ENCODE measurements around the gene BAG1.

The BAG1 gene

GRCh38 chr9:33273972-33274328 lies 9.4 kb upstream of the BAG1 start:
- no peak for DNase-seq (ENCODE audit: low read depth)

GRCh38 chr9:33273266-33273971 lies 8.9 kb upstream of the BAG1 start:
- DNase-seq (ENCODE audit: low read depth): no peak

GRCh38 chr9:33272061-33272460 lies 7.6 kb upstream of the BAG1 start:
- no peak for DNase-seq (ENCODE audit: low read depth)

- DNase-seq (ENCODE audit: low read depth): no peak
These were observed 5.6 kb upstream of the BAG1 start for GRCh38 chr9:33270146-33270545.

GRCh38 chr9:33267151-33267767 lies 2.8 kb upstream of the BAG1 start:
- no peak for DNase-seq (ENCODE audit: low read depth)

GRCh38 chr9:33265211-33265865 lies 830 bp upstream of the BAG1 start:
- no peak for DNase-seq (ENCODE audit: low read depth)

- DNase-seq (ENCODE audit: low read depth): peak; percentile 3
These were observed 470 bp downstream of the BAG1 start for GRCh38 chr9:33264003-33264472.

- no peak for DNase-seq (ENCODE audit: low read depth)
These were observed 1.1 kb downstream of the BAG1 start for GRCh38 chr9:33263131-33264002.

GRCh38 chr9:33260372-33260771 lies 4.1 kb downstream of the BAG1 start:
- no peak for DNase-seq (ENCODE audit: low read depth)

- no peak for DNase-seq (ENCODE audit: low read depth)
These were observed 7.2 kb downstream of the BAG1 start for GRCh38 chr9:33257276-33257675.

- no peak for DNase-seq (ENCODE audit: low read depth)
These were observed 8.3 kb downstream of the BAG1 start for GRCh38 chr9:33256236-33256635.

- no peak for DNase-seq (ENCODE audit: low read depth)
These were observed 9.0 kb downstream of the BAG1 start for GRCh38 chr9:33255471-33255870.

GRCh38 chr9:33255014-33255413 lies 9.5 kb downstream of the BAG1 start:
- no peak for DNase-seq (ENCODE audit: low read depth)

GRCh38 chr9:33254211-33254610 lies 10.3 kb downstream of the BAG1 start:
- no peak for DNase-seq (ENCODE audit: low read depth)

GRCh38 chr9:33250458-33250995 lies 14.0 kb downstream of the BAG1 start:
- no peak for DNase-seq (ENCODE audit: low read depth)

- DNase-seq (ENCODE audit: low read depth): no peak
These were observed 14.5 kb downstream of the BAG1 start for GRCh38 chr9:33249983-33250382.

- DNase-seq (ENCODE audit: low read depth): no peak
These were observed 15.3 kb downstream of the BAG1 start for GRCh38 chr9:33249087-33249658.

GRCh38 chr9:33248606-33249005 lies 15.9 kb downstream of the BAG1 start:
- no peak for DNase-seq (ENCODE audit: low read depth)

- no peak for DNase-seq (ENCODE audit: low read depth)
These were observed 18.1 kb downstream of the BAG1 start for GRCh38 chr9:33246269-33246860.

GRCh38 chr9:33245341-33245740 lies 19.2 kb downstream of the BAG1 start:
- DNase-seq (ENCODE audit: low read depth): no peak

GRCh38 chr9:33244137-33244784 lies 20.2 kb downstream of the BAG1 start:
- DNase-seq (ENCODE audit: low read depth): no peak
